Heart right ventricle (tissue), 16 donors: ENCODE results near the gene GPR45. TPM values are rescaled to one million over a fixed set of nuclear protein-coding genes. Genes with fewer than 3 reads are reported as not detected.
A peak's percentile ranks its signal among the peaks of the same experiment; 100 is the strongest.

Source experiments
- ATAC-seq, 8 donors: fragments of 200-7000 bp; cut with Tn5 transposase; one replicate each; pipeline ENCODE4 v1.9.1; 2020; ENCODE audit warnings: mild to moderate bottlenecking in 8 of 8, moderate library complexity in 8 of 8, moderate number of reproducible peaks in 1 of 8
- DNase-seq, 2 donors: peaks; one replicate each; pipeline ENCODE4 v3.0.0-alpha.2; 2020
- H3K27ac ChIP-seq, 10 donors: fragments of 200-600 bp; sonication (generic) in 2 of 10; one replicate each; pipeline versions ENCODE4 v1.5.0 to v1.8.0; 2020 to 2022; ENCODE audit warnings: mild to moderate bottlenecking in 3 of 10
- H3K27me3 ChIP-seq, 7 donors: fragments of 200-600 bp; one replicate each; pipeline ENCODE4 v1.8.0; 2021 to 2022; ENCODE audit warnings: mild to moderate bottlenecking in 2 of 7
- H3K36me3 ChIP-seq, 9 donors: fragments of 200-600 bp; sonication (generic) in 1 of 9; one replicate each; pipeline versions ENCODE4 v1.5.0 to v1.8.0; 2020 to 2022; ENCODE audit warnings: mild to moderate bottlenecking in 2 of 9
- H3K4me1 ChIP-seq, 9 donors: fragments of 200-600 bp; sonication (generic) in 1 of 9; one replicate each; pipeline versions ENCODE4 v1.5.0 to v1.8.0; 2020 to 2022; ENCODE audit warnings: mild to moderate bottlenecking in 4 of 9
- H3K4me3 ChIP-seq, 10 donors: fragments of 200-600 bp; sonication (generic) in 2 of 10; one replicate each; pipeline versions ENCODE4 v1.5.0 to v1.8.0; 2020 to 2022; ENCODE audit warnings: mild to moderate bottlenecking in 7 of 10, moderate library complexity in 2 of 10
- H3K9me3 ChIP-seq, 11 donors: fragments of 200-600 bp in 10 of 11; sonication (generic) in 2 of 11; one replicate each; pipeline versions ENCODE4 v1.5.0 to v1.8.0; 2013 to 2022; ENCODE audit warnings: mild to moderate bottlenecking in 2 of 11, control low read depth in 1 of 11, moderate library complexity in 1 of 11
- WGBS, 2 donors: extraction: QIAGEN DNeasy Blood & Tissue Kit; methylation state at CpG; one replicate each; pipeline ENCODE4 v1.1.7; 2013; ENCODE audit warnings: inconsistent platforms in 1 of 2; 5-methylcytosine and 5-hydroxymethylcytosine counted together
- intact Hi-C, 10 donors: fragments of 100-400 bp; cut with DNase I; formaldehyde crosslinking; loops; one replicate each; pipeline versions ENCODE4 v1.11.1 to v1.14.2; 2022
- polyA plus RNA-seq, 2 donors: library from polyadenylated mRNA; stranded (reverse); fragments of 200-250 nt; gene quantifications; one replicate each; pipeline ENCODE4 v1.2.3, GENCODE V29; 2013
- total RNA-seq, 10 donors: library from RNA; stranded (reverse); fragmentation: NEBNext Ultra II Directional in 3 of 10; extraction: Animal tissue kit (Norgen Biotek cat#: 25700) in 3 of 10; gene quantifications; one replicate each; pipeline versions ENCODE4 v1.2.1 to v1.2.4, GENCODE V29; 2021 to 2023
- TF ChIP-seq, protein P1 (sequence below), 9 donors: fragments of 200-600 bp; sonication (generic) in 2 of 9; IDR thresholded peaks; one replicate each; pipeline versions ENCODE4 v1.5.0 to v1.8.0; 2021 to 2022; ENCODE audit warnings: antibody characterized with exemption in 9 of 9, mild to moderate bottlenecking in 5 of 9, moderate library complexity in 1 of 9
- donor health status: Arrhythmogenic right ventricular cardiomyopathy.
- donor health status: ischemic (EF 13 %, LVEDD 7.1; RV severe dilation, severe dysfunction).
- donor health status: healthy with polysubstance abuse.
- donor health status: DM: no; HTN: yes; CAD: no.
- donor health status: DM: no; HTN: no; CAD: no.
- donor health status: ischemic (EF 25% LVEDD 6.9; RV normal size, moderate dysfunction).
- donor health status: ischemic (EF 25% LVEDD 5.7; RV mildly dilated, moderate dysfunction).
- donor health status: healthy.
- donor health status: DM: yes; HTN: yes; CAD: no.
- donor health status: Ischemic cardiomyopathy.
- donor health status: ischemic (EF 35%, LVEDD 5.7; RV mildly dilated, moderate dysfunction).
- donor health status: nonischemic (EF 11% LVEDD 7.7; RV severe dilation, severe dysfunction).
- donor health status: DM: yes; HTN: yes; CAD: no.
- donor health status: PGD.
- donor health status: ischemic (EF 29% LVEDD 5.4; RV normal size, mild dysfunction).
- donor health status: nonischemic (EF 23%, LVEDD 6.1; RV moderate dilation, normal function).

GPR45 gene
- total and polyA plus RNA-seq, 12 donors, result not detected

DNA sequence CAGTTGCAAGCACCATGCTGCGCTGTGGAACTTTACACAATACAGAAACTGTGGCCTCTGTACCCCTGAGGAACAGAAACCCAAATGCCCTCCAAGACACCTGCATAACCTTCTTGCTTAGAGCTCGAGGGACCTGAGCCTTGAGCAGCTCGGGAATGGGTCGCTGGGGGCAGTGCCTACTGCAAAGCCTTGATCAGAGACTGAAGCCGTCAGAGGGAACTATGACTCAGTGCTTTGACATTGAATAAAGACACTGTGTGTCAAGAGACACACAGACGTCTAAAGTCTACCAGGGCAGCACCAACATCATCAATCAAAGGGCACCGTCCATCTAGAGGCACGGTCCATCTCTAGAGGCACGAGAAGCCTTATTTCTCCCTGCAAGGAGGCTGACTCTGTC, 30.6 kb downstream of the GPR45 start:
- H3K27ac ChIP-seq, result no peak overlapping the region
- ATAC-seq (no peak), DNase-seq (no peak)
- TF ChIP-seq, protein P1, sequence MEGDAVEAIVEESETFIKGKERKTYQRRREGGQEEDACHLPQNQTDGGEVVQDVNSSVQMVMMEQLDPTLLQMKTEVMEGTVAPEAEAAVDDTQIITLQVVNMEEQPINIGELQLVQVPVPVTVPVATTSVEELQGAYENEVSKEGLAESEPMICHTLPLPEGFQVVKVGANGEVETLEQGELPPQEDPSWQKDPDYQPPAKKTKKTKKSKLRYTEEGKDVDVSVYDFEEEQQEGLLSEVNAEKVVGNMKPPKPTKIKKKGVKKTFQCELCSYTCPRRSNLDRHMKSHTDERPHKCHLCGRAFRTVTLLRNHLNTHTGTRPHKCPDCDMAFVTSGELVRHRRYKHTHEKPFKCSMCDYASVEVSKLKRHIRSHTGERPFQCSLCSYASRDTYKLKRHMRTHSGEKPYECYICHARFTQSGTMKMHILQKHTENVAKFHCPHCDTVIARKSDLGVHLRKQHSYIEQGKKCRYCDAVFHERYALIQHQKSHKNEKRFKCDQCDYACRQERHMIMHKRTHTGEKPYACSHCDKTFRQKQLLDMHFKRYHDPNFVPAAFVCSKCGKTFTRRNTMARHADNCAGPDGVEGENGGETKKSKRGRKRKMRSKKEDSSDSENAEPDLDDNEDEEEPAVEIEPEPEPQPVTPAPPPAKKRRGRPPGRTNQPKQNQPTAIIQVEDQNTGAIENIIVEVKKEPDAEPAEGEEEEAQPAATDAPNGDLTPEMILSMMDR (IDR thresholded peaks at IDR 0.05), result no peak
- intact Hi-C loops, result no loop called here
- peaks cover 0 to 100% (median 70%) of the 10 kb centered on the region in 9 donors for H3K36me3 ChIP-seq
- no peak overlapping the region for H3K4me3 ChIP-seq
- no peaks in the 10 kb centered on the region for H3K27me3 ChIP-seq
- no peaks in the 10 kb centered on the region for H3K9me3 ChIP-seq
- H3K4me1 ChIP-seq, result peaks cover 0 to 4% (median 0%) of the 10 kb centered on the region in 9 donors
- 85 to 90% methylated on average over 9 of the region's 9 CpGs for WGBS, 2 donors

DNA sequence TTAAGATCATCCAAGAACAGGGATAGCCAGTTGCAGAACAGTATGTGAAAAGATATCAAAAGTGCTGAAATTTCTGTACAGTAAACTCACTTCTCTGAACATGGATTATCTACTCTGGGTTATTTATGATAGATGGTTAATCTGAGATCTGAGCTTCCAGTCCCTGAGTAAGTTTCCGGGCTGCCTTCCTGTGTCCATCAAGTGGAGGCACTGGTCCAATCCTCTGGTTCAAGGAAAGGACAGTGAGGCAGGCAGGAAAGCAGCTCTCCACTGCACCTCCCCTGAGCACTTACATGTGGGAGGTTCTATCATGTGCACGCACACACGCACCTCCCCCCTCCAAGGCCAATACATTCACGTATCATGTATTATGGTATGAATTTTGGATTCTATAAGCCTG, 32.5 kb downstream of the GPR45 start:
- intact Hi-C loops, result no loop called here
- DNase-seq, result no peak
- H3K4me1 ChIP-seq, result peaks cover 0 to 4% (median 0%) of the 10 kb centered on the region in 9 donors
- H3K4me3 ChIP-seq, result no peak overlapping the region
- H3K9me3 ChIP-seq, result no peaks in the 10 kb centered on the region
- 50 to 59% methylated on average over 4 of the region's 4 CpGs for WGBS, 2 donors
- peak in 2 of 8 donors; percentile 33 to 53 for ATAC-seq
- peaks cover 0 to 100% (median 54%) of the 10 kb centered on the region in 9 donors for H3K36me3 ChIP-seq
- no peaks in the 10 kb centered on the region for H3K27me3 ChIP-seq
- TF ChIP-seq, protein P1 (IDR thresholded peaks at IDR 0.05), result no peak
- no peak overlapping the region for H3K27ac ChIP-seq

DNA sequence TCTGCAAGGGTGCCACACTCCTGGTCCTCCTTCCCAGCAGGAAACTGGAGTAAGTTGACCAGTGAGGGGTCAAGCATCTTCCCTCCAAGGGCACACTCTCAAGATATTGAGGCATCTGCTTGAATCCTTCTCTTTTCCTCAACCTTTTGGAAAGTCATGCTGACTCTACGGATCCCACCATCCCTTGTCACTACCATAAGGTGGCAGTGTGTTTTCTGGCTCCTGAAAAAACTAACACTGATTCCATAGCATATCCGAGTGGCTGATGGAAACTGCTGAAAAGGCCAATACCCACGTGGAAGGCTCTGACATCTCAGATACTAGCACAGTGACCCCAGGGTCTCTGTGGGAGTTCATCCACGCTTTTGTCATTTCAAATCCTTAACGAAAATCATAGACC, 37.1 kb downstream of the GPR45 start:
- Histone ChIP-seq H3K36me3 (peaks cover 0 to 98% (median 46%) of the 10 kb centered on the region in 9 donors), H3K9me3 (no peaks in the 10 kb centered on the region), H3K27ac (no peak overlapping the region), H3K27me3 (no peaks in the 10 kb centered on the region), H3K4me3 (no peak overlapping the region), H3K4me1 (peaks cover 0 to 4% (median 0%) of the 10 kb centered on the region in 9 donors)
- ATAC-seq (no peak), DNase-seq (no peak)
- intact Hi-C loops, result no loop called here
- WGBS, 2 donors, result 67 to 70% methylated on average over 5 of the region's 5 CpGs
- TF ChIP-seq, protein P1 (IDR thresholded peaks at IDR 0.05), result peak in 1 of 9 donors; percentile 44

DNA sequence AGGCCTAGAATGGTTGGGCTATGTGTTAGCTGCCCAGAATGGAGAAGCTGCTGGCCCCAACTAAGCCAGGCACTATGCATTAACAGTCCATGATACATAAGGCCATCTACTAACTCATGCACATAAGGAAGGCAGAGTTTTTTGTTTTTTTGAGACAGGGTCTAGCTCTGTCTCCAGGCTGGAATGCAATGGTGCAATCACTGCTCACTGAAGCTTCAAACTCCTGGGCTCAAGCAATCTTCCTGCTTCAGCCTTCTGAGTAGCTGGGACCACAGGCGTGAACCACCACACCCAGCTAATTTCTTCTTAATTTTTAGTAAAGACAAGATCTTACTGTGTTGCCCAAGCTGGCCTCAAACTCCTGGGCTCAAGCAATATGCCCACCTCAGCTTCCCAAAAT, 37.6 kb downstream of the GPR45 start:
- DNase-seq (no peak), ATAC-seq (no peak)

More for the DNA sequence above, 37.6 kb downstream of the GPR45 start:
- no peak overlapping the region for H3K4me3 ChIP-seq
- no peaks in the 10 kb centered on the region for H3K4me1 ChIP-seq
- H3K36me3 ChIP-seq, result peaks cover 0 to 98% (median 44%) of the 10 kb centered on the region in 9 donors
- 91 to 96% methylated on average over 1 of the region's 1 CpG for WGBS, 2 donors
- no peaks in the 10 kb centered on the region for H3K27me3 ChIP-seq
- intact Hi-C loops, result no loop called here
- TF ChIP-seq, protein P1 (IDR thresholded peaks at IDR 0.05), result no peak
- H3K9me3 ChIP-seq, result no peaks in the 10 kb centered on the region
- no peak overlapping the region for H3K27ac ChIP-seq
